ENCODE measurements around the gene TAL1.

DNA sequence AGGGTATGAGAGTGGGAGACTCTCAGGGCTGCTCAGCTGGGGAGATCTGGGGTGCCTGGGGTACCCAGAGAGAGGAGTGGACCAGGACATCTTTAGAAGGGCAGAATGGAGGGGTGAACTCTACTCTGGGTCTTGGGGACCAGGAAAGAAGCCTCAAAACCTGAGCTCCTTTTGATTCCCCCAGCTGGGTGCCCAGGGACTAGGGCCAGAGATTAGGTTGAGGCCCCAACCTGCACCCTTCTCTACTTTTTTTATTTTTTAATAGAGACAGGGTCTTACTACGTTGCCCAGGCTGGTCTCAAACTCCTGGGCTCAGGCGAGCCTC lies 44.1 kb downstream of the TAL1 start:
- TF ChIP-seq, protein P1, sequence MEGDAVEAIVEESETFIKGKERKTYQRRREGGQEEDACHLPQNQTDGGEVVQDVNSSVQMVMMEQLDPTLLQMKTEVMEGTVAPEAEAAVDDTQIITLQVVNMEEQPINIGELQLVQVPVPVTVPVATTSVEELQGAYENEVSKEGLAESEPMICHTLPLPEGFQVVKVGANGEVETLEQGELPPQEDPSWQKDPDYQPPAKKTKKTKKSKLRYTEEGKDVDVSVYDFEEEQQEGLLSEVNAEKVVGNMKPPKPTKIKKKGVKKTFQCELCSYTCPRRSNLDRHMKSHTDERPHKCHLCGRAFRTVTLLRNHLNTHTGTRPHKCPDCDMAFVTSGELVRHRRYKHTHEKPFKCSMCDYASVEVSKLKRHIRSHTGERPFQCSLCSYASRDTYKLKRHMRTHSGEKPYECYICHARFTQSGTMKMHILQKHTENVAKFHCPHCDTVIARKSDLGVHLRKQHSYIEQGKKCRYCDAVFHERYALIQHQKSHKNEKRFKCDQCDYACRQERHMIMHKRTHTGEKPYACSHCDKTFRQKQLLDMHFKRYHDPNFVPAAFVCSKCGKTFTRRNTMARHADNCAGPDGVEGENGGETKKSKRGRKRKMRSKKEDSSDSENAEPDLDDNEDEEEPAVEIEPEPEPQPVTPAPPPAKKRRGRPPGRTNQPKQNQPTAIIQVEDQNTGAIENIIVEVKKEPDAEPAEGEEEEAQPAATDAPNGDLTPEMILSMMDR (IDR thresholded peaks at IDR 0.05), result no peak
- TF ChIP-seq EP300 (IDR thresholded peaks at IDR 0.05), result no peak
